Fibroblast of the conjunctiva (primary cell): ENCODE measurements around the gene CYBA.

Source experiments
- DNase-seq: peaks from one replicate; pipeline ENCODE4 v3.0.0-alpha.2; 2010; ENCODE audit warnings: low read depth

The CYBA gene

GRCh38 chr16:88661468-88661867 lies 10.6 kb upstream of the CYBA start:
- DNase-seq: no peak

GRCh38 chr16:88659160-88659559 lies 8.3 kb upstream of the CYBA start:
- DNase-seq: no peak

GRCh38 chr16:88658714-88659113 lies 7.9 kb upstream of the CYBA start:
- no peak for DNase-seq

GRCh38 chr16:88657371-88657770 lies 6.5 kb upstream of the CYBA start:
- no peak for DNase-seq

- no peak for DNase-seq
Measured at GRCh38 chr16:88656291-88656980, 5.6 kb upstream of the CYBA start.

GRCh38 chr16:88655733-88656281 lies 5.0 kb upstream of the CYBA start:
- no peak for DNase-seq

GRCh38 chr16:88655053-88655732 lies 4.3 kb upstream of the CYBA start:
- no peak for DNase-seq

- DNase-seq: no peak
Measured at GRCh38 chr16:88654363-88655052, 3.7 kb upstream of the CYBA start.

- DNase-seq: no peak
Measured at GRCh38 chr16:88653596-88654362, 2.9 kb upstream of the CYBA start.

GRCh38 chr16:88653101-88653500 lies 2.2 kb upstream of the CYBA start:
- no peak for DNase-seq

GRCh38 chr16:88652762-88653063 lies 1.9 kb upstream of the CYBA start:
- no peak for DNase-seq

- no peak for DNase-seq
Measured at GRCh38 chr16:88651989-88652761, 1.3 kb upstream of the CYBA start.

- DNase-seq: no peak
Measured at GRCh38 chr16:88651276-88651988, 579 bp upstream of the CYBA start.

- DNase-seq: no peak
Measured at GRCh38 chr16:88649924-88650748, 717 bp downstream of the CYBA start.

GRCh38 chr16:88649195-88649923 lies 1.5 kb downstream of the CYBA start:
- no peak for DNase-seq

- DNase-seq: no peak
Measured at GRCh38 chr16:88647178-88648070, 3.4 kb downstream of the CYBA start.

GRCh38 chr16:88646345-88647034 lies 4.4 kb downstream of the CYBA start:
- no peak for DNase-seq

GRCh38 chr16:88645941-88646340 lies 4.9 kb downstream of the CYBA start:
- DNase-seq: no peak
